GM23338 (cell line): ENCODE measurements around the gene POLR2L.

Source experiments
- CREB1 ChIP-seq: fragments of 250-450 bp; sonication (Bioruptor Pico); IDR thresholded peaks from 2 replicates; pipeline ENCODE4 v1.5.0; 2020; ENCODE audit warnings: low read depth, mild to moderate bottlenecking, moderate library complexity
- EZH2 ChIP-seq: fragments of 200-600 bp; sonication (generic); IDR thresholded peaks from one replicate; pipeline ENCODE4 v1.8.0; 2017; ENCODE audit warnings: antibody characterized with exemption, mild to moderate bottlenecking, low read depth; ENCODE audit not compliant: unreplicated experiment
- EZH2phosphoT487 ChIP-seq: fragments of 200-600 bp; sonication (generic); IDR thresholded peaks from one replicate; pipeline ENCODE4 v1.8.1; 2018; ENCODE audit warnings: antibody characterized with exemption; ENCODE audit not compliant: unreplicated experiment
- JUNB ChIP-seq: IDR thresholded peaks from one replicate; pipeline ENCODE4 v1.6.1; 2016; ENCODE audit warnings: antibody characterized with exemption; ENCODE audit not compliant: unreplicated experiment
- NANOG ChIP-seq: IDR thresholded peaks from 2 replicates; pipeline ENCODE4 v1.6.1; 2016; ENCODE audit warnings: antibody characterized with exemption, borderline replicate concordance
- POLR2AphosphoS5 ChIP-seq: IDR thresholded peaks from 2 replicates; pipeline ENCODE4 v1.6.1; 2016; ENCODE audit warnings: antibody characterized with exemption, low read depth
- REST ChIP-seq: IDR thresholded peaks from one replicate; pipeline ENCODE4 v1.6.1; 2018; ENCODE audit warnings: antibody characterized with exemption; ENCODE audit not compliant: unreplicated experiment
- STAT1 ChIP-seq: IDR thresholded peaks from one replicate; pipeline ENCODE4 v1.6.1; 2016; ENCODE audit warnings: antibody characterized with exemption; ENCODE audit not compliant: unreplicated experiment
- ZNF114 ChIP-seq: fragments of 250-450 bp; sonication (Bioruptor Pico); IDR thresholded peaks from 2 replicates; pipeline ENCODE4 v1.5.0; 2020; ENCODE audit warnings: mild to moderate bottlenecking, moderate library complexity
- ZNF331 ChIP-seq: fragments of 250-450 bp; sonication (Bioruptor Pico); IDR thresholded peaks from 2 replicates; pipeline ENCODE4 v1.5.0; 2020; ENCODE audit warnings: low read depth, mild to moderate bottlenecking, moderate library complexity
- TF ChIP-seq, protein P1 (sequence below), 2 experiments: fragments of 200-600 bp in 1 of 2; sonication (generic) in 1 of 2; conservative IDR thresholded peaks; 2 replicates each; pipeline versions ENCODE4 v1.5.1 to v1.6.1; 2016 to 2017; ENCODE audit warnings: antibody characterized with exemption in 2 of 2, low read depth in 2 of 2, mild to moderate bottlenecking in 2 of 2, moderate library complexity in 1 of 2
- TF ChIP-seq, protein P2 (sequence below): fragments of 250-450 bp; sonication (Bioruptor Pico); IDR thresholded peaks from 2 replicates; pipeline ENCODE4 v1.5.0; 2020; ENCODE audit warnings: mild to moderate bottlenecking, moderate library complexity
- TF ChIP-seq, protein P3 (sequence below): IDR thresholded peaks from 2 replicates; pipeline ENCODE4 v1.6.1; 2016; ENCODE audit warnings: antibody characterized with exemption

DNA sequence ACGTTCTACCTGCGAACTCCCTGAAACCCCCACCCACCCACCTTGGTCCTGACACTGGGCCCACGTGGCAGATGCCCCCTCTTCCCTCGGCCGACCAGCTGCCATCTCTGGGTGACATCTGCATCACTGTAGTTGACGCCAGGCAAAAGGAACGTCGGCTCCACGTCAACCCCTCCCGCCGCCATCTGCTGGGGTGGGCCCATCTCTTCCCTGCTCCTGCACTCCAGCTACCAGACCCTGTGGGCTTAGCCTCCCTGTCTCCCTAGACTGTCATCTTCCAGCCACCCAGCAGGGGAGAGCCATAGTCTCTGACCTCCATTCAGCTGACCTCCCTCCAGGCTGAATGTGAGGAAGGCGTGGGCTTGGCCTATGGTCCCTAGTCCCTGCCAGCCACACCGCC lies 46.9 kb upstream of the POLR2L start:
- TF ChIP-seq, protein P1, sequence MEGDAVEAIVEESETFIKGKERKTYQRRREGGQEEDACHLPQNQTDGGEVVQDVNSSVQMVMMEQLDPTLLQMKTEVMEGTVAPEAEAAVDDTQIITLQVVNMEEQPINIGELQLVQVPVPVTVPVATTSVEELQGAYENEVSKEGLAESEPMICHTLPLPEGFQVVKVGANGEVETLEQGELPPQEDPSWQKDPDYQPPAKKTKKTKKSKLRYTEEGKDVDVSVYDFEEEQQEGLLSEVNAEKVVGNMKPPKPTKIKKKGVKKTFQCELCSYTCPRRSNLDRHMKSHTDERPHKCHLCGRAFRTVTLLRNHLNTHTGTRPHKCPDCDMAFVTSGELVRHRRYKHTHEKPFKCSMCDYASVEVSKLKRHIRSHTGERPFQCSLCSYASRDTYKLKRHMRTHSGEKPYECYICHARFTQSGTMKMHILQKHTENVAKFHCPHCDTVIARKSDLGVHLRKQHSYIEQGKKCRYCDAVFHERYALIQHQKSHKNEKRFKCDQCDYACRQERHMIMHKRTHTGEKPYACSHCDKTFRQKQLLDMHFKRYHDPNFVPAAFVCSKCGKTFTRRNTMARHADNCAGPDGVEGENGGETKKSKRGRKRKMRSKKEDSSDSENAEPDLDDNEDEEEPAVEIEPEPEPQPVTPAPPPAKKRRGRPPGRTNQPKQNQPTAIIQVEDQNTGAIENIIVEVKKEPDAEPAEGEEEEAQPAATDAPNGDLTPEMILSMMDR (conservative IDR thresholded peaks at IDR 0.05; ENCODE audit: low read depth in 2 of 2): no peak
- TF ChIP-seq EZH2phosphoT487: no peak
- no peak for TF ChIP-seq POLR2AphosphoS5
- no peak for TF ChIP-seq EZH2
- TF ChIP-seq NANOG: no peak
- TF ChIP-seq STAT1: no peak
- no peak for TF ChIP-seq JUNB
- TF ChIP-seq REST: no peak
- no peak for TF ChIP-seq ZNF331 (CRISPR knock-in tag)
- TF ChIP-seq CREB1 (CRISPR knock-in tag): no peak
- no peak for TF ChIP-seq ZNF114 (CRISPR knock-in tag)
- TF ChIP-seq, protein P2, sequence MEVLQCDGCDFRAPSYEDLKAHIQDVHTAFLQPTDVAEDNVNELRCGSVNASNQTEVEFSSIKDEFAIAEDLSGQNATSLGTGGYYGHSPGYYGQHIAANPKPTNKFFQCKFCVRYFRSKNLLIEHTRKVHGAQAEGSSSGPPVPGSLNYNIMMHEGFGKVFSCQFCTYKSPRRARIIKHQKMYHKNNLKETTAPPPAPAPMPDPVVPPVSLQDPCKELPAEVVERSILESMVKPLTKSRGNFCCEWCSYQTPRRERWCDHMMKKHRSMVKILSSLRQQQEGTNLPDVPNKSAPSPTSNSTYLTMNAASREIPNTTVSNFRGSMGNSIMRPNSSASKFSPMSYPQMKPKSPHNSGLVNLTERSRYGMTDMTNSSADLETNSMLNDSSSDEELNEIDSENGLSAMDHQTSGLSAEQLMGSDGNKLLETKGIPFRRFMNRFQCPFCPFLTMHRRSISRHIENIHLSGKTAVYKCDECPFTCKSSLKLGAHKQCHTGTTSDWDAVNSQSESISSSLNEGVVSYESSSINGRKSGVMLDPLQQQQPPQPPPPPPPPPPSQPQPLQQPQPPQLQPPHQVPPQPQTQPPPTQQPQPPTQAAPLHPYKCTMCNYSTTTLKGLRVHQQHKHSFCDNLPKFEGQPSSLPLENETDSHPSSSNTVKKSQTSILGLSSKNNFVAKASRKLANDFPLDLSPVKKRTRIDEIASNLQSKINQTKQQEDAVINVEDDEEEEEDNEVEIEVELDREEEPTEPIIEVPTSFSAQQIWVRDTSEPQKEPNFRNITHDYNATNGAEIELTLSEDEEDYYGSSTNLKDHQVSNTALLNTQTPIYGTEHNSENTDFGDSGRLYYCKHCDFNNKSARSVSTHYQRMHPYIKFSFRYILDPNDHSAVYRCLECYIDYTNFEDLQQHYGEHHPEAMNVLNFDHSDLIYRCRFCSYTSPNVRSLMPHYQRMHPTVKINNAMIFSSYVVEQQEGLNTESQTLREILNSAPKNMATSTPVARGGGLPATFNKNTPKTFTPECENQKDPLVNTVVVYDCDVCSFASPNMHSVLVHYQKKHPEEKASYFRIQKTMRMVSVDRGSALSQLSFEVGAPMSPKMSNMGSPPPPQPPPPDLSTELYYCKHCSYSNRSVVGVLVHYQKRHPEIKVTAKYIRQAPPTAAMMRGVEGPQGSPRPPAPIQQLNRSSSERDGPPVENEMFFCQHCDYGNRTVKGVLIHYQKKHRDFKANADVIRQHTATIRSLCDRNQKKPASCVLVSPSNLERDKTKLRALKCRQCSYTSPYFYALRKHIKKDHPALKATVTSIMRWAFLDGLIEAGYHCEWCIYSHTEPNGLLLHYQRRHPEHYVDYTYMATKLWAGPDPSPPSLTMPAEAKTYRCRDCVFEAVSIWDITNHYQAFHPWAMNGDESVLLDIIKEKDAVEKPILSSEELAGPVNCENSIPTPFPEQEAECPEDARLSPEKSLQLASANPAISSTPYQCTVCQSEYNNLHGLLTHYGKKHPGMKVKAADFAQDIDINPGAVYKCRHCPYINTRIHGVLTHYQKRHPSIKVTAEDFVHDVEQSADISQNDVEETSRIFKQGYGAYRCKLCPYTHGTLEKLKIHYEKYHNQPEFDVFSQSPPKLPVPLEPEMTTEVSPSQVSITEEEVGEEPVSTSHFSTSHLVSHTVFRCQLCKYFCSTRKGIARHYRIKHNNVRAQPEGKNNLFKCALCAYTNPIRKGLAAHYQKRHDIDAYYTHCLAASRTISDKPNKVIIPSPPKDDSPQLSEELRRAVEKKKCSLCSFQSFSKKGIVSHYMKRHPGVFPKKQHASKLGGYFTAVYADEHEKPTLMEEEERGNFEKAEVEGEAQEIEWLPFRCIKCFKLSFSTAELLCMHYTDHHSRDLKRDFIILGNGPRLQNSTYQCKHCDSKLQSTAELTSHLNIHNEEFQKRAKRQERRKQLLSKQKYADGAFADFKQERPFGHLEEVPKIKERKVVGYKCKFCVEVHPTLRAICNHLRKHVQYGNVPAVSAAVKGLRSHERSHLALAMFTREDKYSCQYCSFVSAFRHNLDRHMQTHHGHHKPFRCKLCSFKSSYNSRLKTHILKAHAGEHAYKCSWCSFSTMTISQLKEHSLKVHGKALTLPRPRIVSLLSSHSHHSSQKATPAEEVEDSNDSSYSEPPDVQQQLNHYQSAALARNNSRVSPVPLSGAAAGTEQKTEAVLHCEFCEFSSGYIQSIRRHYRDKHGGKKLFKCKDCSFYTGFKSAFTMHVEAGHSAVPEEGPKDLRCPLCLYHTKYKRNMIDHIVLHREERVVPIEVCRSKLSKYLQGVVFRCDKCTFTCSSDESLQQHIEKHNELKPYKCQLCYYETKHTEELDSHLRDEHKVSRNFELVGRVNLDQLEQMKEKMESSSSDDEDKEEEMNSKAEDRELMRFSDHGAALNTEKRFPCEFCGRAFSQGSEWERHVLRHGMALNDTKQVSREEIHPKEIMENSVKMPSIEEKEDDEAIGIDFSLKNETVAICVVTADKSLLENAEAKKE (CRISPR knock-in tag): no peak
- TF ChIP-seq, protein P3, sequence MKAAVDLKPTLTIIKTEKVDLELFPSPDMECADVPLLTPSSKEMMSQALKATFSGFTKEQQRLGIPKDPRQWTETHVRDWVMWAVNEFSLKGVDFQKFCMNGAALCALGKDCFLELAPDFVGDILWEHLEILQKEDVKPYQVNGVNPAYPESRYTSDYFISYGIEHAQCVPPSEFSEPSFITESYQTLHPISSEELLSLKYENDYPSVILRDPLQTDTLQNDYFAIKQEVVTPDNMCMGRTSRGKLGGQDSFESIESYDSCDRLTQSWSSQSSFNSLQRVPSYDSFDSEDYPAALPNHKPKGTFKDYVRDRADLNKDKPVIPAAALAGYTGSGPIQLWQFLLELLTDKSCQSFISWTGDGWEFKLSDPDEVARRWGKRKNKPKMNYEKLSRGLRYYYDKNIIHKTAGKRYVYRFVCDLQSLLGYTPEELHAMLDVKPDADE: no peak
